HepG2 (cell line): ENCODE measurements around the gene DLEC1. TPM values are rescaled to one million over a fixed set of nuclear protein-coding genes. Genes with fewer than 3 reads are reported as not detected.

Experiments used
- AKAP8 ChIP-seq: sonication (generic); formaldehyde crosslinking; IDR thresholded peaks from 2 replicates; pipeline ENCODE4 v1.5.1; 2020; ENCODE audit warnings: mild to moderate bottlenecking, missing genetic modification reagents
- BRCA1 ChIP-seq: sonication (generic); formaldehyde crosslinking; IDR thresholded peaks from 2 replicates; pipeline ENCODE4 v1.4.0; 2020; ENCODE audit warnings: missing genetic modification reagents
- CC2D1A ChIP-seq: sonication (generic); formaldehyde crosslinking; IDR thresholded peaks from 2 replicates; pipeline ENCODE4 v1.8.1; 2023; ENCODE audit warnings: mild to moderate bottlenecking, missing genetic modification reagents
- KMT2B ChIP-seq: IDR thresholded peaks from 2 replicates; pipeline ENCODE4 v1.6.1; 2016; ENCODE audit warnings: missing genetic modification reagents, missing compliant biosample characterization
- MYC ChIP-seq: sonication (generic); formaldehyde crosslinking; IDR thresholded peaks from 2 replicates; pipeline ENCODE4 v1.9.0; 2021; ENCODE audit warnings: missing genetic modification reagents, borderline replicate concordance
- NR2F1 ChIP-seq, 2 experiments: fragments of 450-650 bp in 1 of 2; formaldehyde crosslinking in 1 of 2; IDR thresholded peaks; 2 replicates each; pipeline versions ENCODE4 v1.5.0 to v1.6.1; 2016 to 2020; ENCODE audit warnings: mild to moderate bottlenecking in 1 of 2, missing compliant biosample characterization in 1 of 2, missing genetic modification reagents in 1 of 2, moderate library complexity in 1 of 2
- TOPORS ChIP-seq: sonication (generic); formaldehyde crosslinking; IDR thresholded peaks from 2 replicates; pipeline ENCODE4 v1.8.0; 2023; ENCODE audit warnings: mild to moderate bottlenecking, missing genetic modification reagents
- U2AF1 ChIP-seq: fragments of 200-400 bp; formaldehyde crosslinking; optimal IDR thresholded peaks from 2 replicates; pipeline ENCODE3; 2017; ENCODE audit warnings: mild to moderate bottlenecking, low read depth, low read length
- ZBTB21 ChIP-seq: sonication (generic); formaldehyde crosslinking; IDR thresholded peaks from 2 replicates; pipeline ENCODE4 v1.4.0; 2020; ENCODE audit warnings: missing genetic modification reagents
- ZBTB4 ChIP-seq: sonication (generic); formaldehyde crosslinking; IDR thresholded peaks from 2 replicates; pipeline ENCODE4 v1.4.0; 2020; ENCODE audit warnings: missing genetic modification reagents, mild to moderate bottlenecking, borderline replicate concordance
- ZFP41 ChIP-seq: sonication (generic); formaldehyde crosslinking; IDR thresholded peaks from 2 replicates; pipeline ENCODE4 v1.4.0; 2020; ENCODE audit warnings: mild to moderate bottlenecking, missing genetic modification reagents, borderline replicate concordance
- ZNF12 ChIP-seq: sonication (generic); formaldehyde crosslinking; IDR thresholded peaks from 2 replicates; pipeline ENCODE4 v1.5.0; 2020; ENCODE audit warnings: missing genetic modification reagents
- ZNF713 ChIP-seq: sonication (generic); formaldehyde crosslinking; IDR thresholded peaks from 2 replicates; pipeline ENCODE4 v1.4.0; 2020; ENCODE audit warnings: mild to moderate bottlenecking, missing genetic modification reagents
- polyA plus RNA-seq, 8 experiments: library from polyadenylated mRNA; depleted of rRNA in 3 of 8; stranded (reverse) in 7 of 8; unstranded in 1 of 8; fragments of >200 nt; fragmentation: Illumina TruSeq in 4 of 8; extraction: Trizol in 4 of 8; gene quantifications; 2 replicates each; pipeline versions ENCODE4 v1.2.1 to v1.2.3, GENCODE V29; 2011 to 2016; ENCODE audit warnings: low read depth in 4 of 8, missing spikeins in 1 of 8, mixed read lengths in 1 of 8; ENCODE audit not compliant: insufficient read depth in 1 of 8
- total RNA-seq, 5 experiments: library from RNA; depleted of rRNA; stranded (reverse); fragments of >200 nt; fragmentation: Illumina TruSeq; extraction: Trizol; gene quantifications; 2 replicates each; pipeline ENCODE4 v1.2.3, GENCODE V29; 2016; ENCODE audit warnings: low read depth in 1 of 5
- TF ChIP-seq, protein P1 (sequence below): sonication (generic); formaldehyde crosslinking; conservative IDR thresholded peaks from 2 replicates; pipeline ENCODE4 v1.4.0; 2020; ENCODE audit warnings: mild to moderate bottlenecking, missing genetic modification reagents, moderate library complexity
- TF ChIP-seq, protein P2 (sequence below): sonication (generic); formaldehyde crosslinking; IDR thresholded peaks from 2 replicates; pipeline ENCODE4 v1.4.0; 2020; ENCODE audit warnings: mild to moderate bottlenecking, low read depth, missing genetic modification reagents
- TF ChIP-seq, protein P3 (sequence below), 2 experiments: IDR thresholded peaks; 2 replicates each; pipeline ENCODE4 v1.6.1; 2011 to 2012; ENCODE audit warnings: low read length in 2 of 2, borderline replicate concordance in 1 of 2, low read depth in 1 of 2, mild to moderate bottlenecking in 1 of 2, moderate library complexity in 1 of 2

DLEC1 gene
- total and polyA plus RNA-seq, 2 of the 13 experiments (the other 11 are each of a cell fraction or from before 2014, with no cell fraction given), result 0.09 TPM; not detected in 1

DNA sequence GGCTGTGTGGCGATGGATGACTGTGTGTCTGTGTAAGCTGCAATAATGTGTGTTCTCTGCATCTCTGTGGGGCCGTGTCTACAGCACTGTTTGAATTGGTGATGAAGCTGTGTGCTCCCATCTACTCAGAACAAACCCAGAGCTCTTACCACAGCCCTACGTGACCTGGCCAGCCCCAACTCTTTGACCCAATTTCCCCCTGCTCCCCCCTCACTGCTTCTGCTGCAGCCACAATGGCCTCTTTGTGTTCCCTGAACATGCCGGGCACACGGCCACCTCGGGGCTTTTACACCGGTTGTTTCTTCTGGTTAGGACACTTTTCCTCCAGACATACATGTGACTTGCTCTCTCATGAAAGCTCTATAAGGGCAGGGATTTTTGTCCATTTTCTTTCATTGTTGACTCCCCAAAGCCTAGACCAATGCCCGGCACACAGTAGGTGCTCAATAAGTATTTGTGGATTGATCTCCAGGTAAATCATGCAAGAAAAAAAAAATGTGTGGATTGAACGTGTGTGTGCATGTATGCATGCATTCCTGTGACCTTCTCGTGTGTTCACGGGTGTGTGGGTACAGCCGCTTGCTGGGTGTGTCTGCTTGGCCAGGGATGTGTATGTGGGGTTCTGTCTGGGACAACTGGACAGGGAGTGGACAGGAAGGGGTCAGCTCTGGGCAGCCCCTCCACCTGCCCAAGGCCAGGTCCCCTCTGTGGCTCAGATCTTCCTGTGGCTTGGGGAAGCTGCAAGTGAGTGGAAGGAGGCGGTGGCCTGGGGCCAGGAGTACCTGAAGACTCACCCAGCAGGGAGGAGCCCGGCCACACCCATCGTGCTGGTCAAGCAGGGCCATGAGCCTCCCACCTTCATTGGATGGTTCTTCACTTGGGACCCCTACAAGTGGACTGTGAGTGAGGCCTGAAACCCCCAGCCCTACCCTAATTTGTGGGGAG is 33.7 kb upstream of the DLEC1 start (continued):
- TF ChIP-seq MYC (CRISPR knock-in tag), result peak; percentile 72; the same call in 1 of the 2 replicates
- TF ChIP-seq, protein P1, sequence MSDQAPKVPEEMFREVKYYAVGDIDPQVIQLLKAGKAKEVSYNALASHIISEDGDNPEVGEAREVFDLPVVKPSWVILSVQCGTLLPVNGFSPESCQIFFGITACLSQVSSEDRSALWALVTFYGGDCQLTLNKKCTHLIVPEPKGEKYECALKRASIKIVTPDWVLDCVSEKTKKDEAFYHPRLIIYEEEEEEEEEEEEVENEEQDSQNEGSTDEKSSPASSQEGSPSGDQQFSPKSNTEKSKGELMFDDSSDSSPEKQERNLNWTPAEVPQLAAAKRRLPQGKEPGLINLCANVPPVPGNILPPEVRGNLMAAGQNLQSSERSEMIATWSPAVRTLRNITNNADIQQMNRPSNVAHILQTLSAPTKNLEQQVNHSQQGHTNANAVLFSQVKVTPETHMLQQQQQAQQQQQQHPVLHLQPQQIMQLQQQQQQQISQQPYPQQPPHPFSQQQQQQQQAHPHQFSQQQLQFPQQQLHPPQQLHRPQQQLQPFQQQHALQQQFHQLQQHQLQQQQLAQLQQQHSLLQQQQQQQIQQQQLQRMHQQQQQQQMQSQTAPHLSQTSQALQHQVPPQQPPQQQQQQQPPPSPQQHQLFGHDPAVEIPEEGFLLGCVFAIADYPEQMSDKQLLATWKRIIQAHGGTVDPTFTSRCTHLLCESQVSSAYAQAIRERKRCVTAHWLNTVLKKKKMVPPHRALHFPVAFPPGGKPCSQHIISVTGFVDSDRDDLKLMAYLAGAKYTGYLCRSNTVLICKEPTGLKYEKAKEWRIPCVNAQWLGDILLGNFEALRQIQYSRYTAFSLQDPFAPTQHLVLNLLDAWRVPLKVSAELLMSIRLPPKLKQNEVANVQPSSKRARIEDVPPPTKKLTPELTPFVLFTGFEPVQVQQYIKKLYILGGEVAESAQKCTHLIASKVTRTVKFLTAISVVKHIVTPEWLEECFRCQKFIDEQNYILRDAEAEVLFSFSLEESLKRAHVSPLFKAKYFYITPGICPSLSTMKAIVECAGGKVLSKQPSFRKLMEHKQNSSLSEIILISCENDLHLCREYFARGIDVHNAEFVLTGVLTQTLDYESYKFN (CRISPR knock-in tag), result peak; percentile 81
- TF ChIP-seq NR2F1 (CRISPR knock-in tag; IDR thresholded peaks at IDR 0.05), result peak in 1 of 2 experiments; percentile 2; a peak in 1 of 4 replicates
- no peak for TF ChIP-seq ZNF713 (CRISPR knock-in tag)
- no peak for TF ChIP-seq AKAP8 (CRISPR knock-in tag)
- peak; percentile 52; the same call in 1 of the 2 replicates for TF ChIP-seq BRCA1 (CRISPR knock-in tag)
- TF ChIP-seq ZFP41 (CRISPR knock-in tag), result no peak
- no peak for TF ChIP-seq ZBTB4 (CRISPR knock-in tag)
- TF ChIP-seq, protein P2, sequence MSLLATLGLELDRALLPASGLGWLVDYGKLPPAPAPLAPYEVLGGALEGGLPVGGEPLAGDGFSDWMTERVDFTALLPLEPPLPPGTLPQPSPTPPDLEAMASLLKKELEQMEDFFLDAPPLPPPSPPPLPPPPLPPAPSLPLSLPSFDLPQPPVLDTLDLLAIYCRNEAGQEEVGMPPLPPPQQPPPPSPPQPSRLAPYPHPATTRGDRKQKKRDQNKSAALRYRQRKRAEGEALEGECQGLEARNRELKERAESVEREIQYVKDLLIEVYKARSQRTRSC (CRISPR knock-in tag), result no peak
- TF ChIP-seq, protein P3, sequence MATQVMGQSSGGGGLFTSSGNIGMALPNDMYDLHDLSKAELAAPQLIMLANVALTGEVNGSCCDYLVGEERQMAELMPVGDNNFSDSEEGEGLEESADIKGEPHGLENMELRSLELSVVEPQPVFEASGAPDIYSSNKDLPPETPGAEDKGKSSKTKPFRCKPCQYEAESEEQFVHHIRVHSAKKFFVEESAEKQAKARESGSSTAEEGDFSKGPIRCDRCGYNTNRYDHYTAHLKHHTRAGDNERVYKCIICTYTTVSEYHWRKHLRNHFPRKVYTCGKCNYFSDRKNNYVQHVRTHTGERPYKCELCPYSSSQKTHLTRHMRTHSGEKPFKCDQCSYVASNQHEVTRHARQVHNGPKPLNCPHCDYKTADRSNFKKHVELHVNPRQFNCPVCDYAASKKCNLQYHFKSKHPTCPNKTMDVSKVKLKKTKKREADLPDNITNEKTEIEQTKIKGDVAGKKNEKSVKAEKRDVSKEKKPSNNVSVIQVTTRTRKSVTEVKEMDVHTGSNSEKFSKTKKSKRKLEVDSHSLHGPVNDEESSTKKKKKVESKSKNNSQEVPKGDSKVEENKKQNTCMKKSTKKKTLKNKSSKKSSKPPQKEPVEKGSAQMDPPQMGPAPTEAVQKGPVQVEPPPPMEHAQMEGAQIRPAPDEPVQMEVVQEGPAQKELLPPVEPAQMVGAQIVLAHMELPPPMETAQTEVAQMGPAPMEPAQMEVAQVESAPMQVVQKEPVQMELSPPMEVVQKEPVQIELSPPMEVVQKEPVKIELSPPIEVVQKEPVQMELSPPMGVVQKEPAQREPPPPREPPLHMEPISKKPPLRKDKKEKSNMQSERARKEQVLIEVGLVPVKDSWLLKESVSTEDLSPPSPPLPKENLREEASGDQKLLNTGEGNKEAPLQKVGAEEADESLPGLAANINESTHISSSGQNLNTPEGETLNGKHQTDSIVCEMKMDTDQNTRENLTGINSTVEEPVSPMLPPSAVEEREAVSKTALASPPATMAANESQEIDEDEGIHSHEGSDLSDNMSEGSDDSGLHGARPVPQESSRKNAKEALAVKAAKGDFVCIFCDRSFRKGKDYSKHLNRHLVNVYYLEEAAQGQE (IDR thresholded peaks at IDR 0.05; ENCODE audit: borderline replicate concordance in 1 of 2, low read depth in 1 of 2, low read length in 2 of 2), result peak in 1 of 2 experiments; percentile 3; a peak in 1 of 4 replicates
- no peak for TF ChIP-seq KMT2B (CRISPR knock-in tag)
- TF ChIP-seq ZNF12 (CRISPR knock-in tag), result peak; percentile 78; the same call in 1 of the 2 replicates
- no peak for TF ChIP-seq CC2D1A (CRISPR knock-in tag)
- no peak for TF ChIP-seq U2AF1
- TF ChIP-seq TOPORS (CRISPR knock-in tag), result no peak
- TF ChIP-seq ZBTB21 (CRISPR knock-in tag), result peak; percentile 10; the same call in 1 of the 2 replicates
